Endodermal cell (in vitro differentiated cells): Measurements from ENCODE around the gene HABP4. TPM values are rescaled to one million over a fixed set of nuclear protein-coding genes. Genes with fewer than 3 reads are reported as not detected.

Source experiments
- DNase-seq: peaks from one replicate; pipeline ENCODE4 v3.0.0-alpha.2; 2017
- H3K27ac ChIP-seq: 2 replicates; pipeline ENCODE4 v1.5.1; 2013; ENCODE audit warnings: mild to moderate bottlenecking, low read depth, low read length, moderate library complexity
- H3K27me3 ChIP-seq: 2 replicates; pipeline ENCODE4 v1.6.1; 2013; ENCODE audit warnings: mild to moderate bottlenecking, low read length, moderate library complexity; ENCODE audit not compliant: insufficient read depth, control insufficient read depth, poor library complexity, severe bottlenecking
- H3K36me3 ChIP-seq: 2 replicates; pipeline ENCODE4 v1.7.0; 2013; ENCODE audit warnings: mild to moderate bottlenecking, low read length, moderate library complexity; ENCODE audit not compliant: control insufficient read depth, insufficient read depth
- H3K4me1 ChIP-seq: one replicate; pipeline ENCODE4 v1.7.0; 2013; ENCODE audit warnings: low read length; ENCODE audit not compliant: control insufficient read depth, insufficient read depth
- H3K4me3 ChIP-seq: 2 replicates; pipeline ENCODE4 v1.5.1; 2013; ENCODE audit warnings: mild to moderate bottlenecking, low read length, moderate library complexity
- H3K9ac ChIP-seq: 2 replicates; pipeline ENCODE4 v1.6.1; 2013; ENCODE audit warnings: mild to moderate bottlenecking, low read length, moderate library complexity; ENCODE audit not compliant: poor library complexity, severe bottlenecking; ENCODE audit errors: extremely low read depth
- H3K9me3 ChIP-seq: 2 replicates; pipeline ENCODE4 v1.6.1; 2013; ENCODE audit warnings: mild to moderate bottlenecking, low read length, moderate library complexity; ENCODE audit not compliant: control insufficient read depth
- H3K27ac Mint-ChIP-seq: 2 replicates; pipeline ENCODE4 v1.8.0; 2020; ENCODE audit warnings: mixed read lengths
- H3K27me3 Mint-ChIP-seq: 2 replicates; pipeline ENCODE4 v1.8.0; 2021; ENCODE audit warnings: mild to moderate bottlenecking, mixed read lengths; ENCODE audit not compliant: insufficient read depth
- H3K36me3 Mint-ChIP-seq: 2 replicates; pipeline ENCODE4 v1.8.0; 2020; ENCODE audit warnings: low read depth, mixed read lengths
- H3K4me1 Mint-ChIP-seq: 2 replicates; pipeline ENCODE4 v1.8.0; 2020; ENCODE audit warnings: mixed read lengths
- H3K4me3 Mint-ChIP-seq: 2 replicates; pipeline ENCODE4 v1.8.0; 2020; ENCODE audit warnings: mild to moderate bottlenecking, moderate library complexity, mixed read lengths
- H3K9me3 Mint-ChIP-seq: 2 replicates; pipeline ENCODE4 v1.8.0; 2020; ENCODE audit warnings: mild to moderate bottlenecking, mixed read lengths
- CTCF ChIP-seq: fragments of 200-600 bp; sonication (generic); conservative IDR thresholded peaks from 2 replicates; pipeline ENCODE4 v1.5.0; 2021; ENCODE audit warnings: antibody characterized with exemption, mild to moderate bottlenecking
- WGBS, 2 experiments: methylation state at CpG; one replicate each; pipeline versions ENCODE4 v1.1.5 to v1.1.7; 2013; ENCODE audit warnings: missing lambda C conversion rate in 2 of 2, mixed read lengths in 1 of 2; ENCODE audit not compliant: insufficient coverage in 1 of 2, insufficient read length in 1 of 2; 5-methylcytosine and 5-hydroxymethylcytosine counted together
- total RNA-seq, 2 donors: library from RNA; stranded (reverse); fragmentation: NEBNext Ultra II Directional in 1 of 2; extraction: Animal tissue kit (Norgen Biotek cat#: 25700) in 1 of 2; gene quantifications; 2 replicates in 1 of 2; 3 replicates in 1 of 2; pipeline ENCODE4 v1.2.1, GENCODE V29; 2021

Gene HABP4
- total RNA-seq, 2 donors from 2014 or later, result 10.0 to 12.1 TPM

GRCh38 chr9:96458226-96458625 lies 8.3 kb downstream of the HABP4 start:
- Histone ChIP-seq H3K4me3 (no peak overlapping the region), H3K9me3 (no peaks in the 10 kb centered on the region), H3K27me3 (no peaks in the 10 kb centered on the region), H3K9ac (no peak overlapping the region), H3K27ac (no peak overlapping the region), H3K4me1 (no peaks in the 10 kb centered on the region), H3K36me3 (peaks cover 4% of the 10 kb centered on the region)
- TF ChIP-seq CTCF, result no peak
- Mint-ChIP-seq H3K27me3 (no peaks in the 10 kb centered on the region), H3K9me3 (no peaks in the 10 kb centered on the region), H3K27ac (no peak overlapping the region), H3K36me3 (peaks cover 10% of the 10 kb centered on the region), H3K4me3 (no peak overlapping the region), H3K4me1 (peaks cover 5% of the 10 kb centered on the region)
- 91 to 96% methylated on average over 7 to 8 of the region's 8 CpGs for WGBS, 2 experiments
- no peak for DNase-seq

GRCh38 chr9:96459268-96460007 lies 9.5 kb downstream of the HABP4 start:
- H3K4me1 Mint-ChIP-seq, result peaks cover 7% of the 10 kb centered on the region
- no peak overlapping the region for H3K27ac Mint-ChIP-seq
- no peak overlapping the region for H3K4me3 Mint-ChIP-seq
- Histone ChIP-seq H3K27ac (no peak overlapping the region), H3K9ac (no peak overlapping the region), H3K4me3 (no peak overlapping the region), H3K27me3 (no peaks in the 10 kb centered on the region), H3K4me1 (no peaks in the 10 kb centered on the region), H3K36me3 (peaks cover 4% of the 10 kb centered on the region), H3K9me3 (no peaks in the 10 kb centered on the region)
- no peak for DNase-seq
- no peaks in the 10 kb centered on the region for H3K9me3 Mint-ChIP-seq
- 96 to 100% methylated on average over 5 to 7 of the region's 7 CpGs for WGBS, 2 experiments
- TF ChIP-seq CTCF, result no peak
- H3K36me3 Mint-ChIP-seq, result peaks cover 10% of the 10 kb centered on the region
- H3K27me3 Mint-ChIP-seq, result no peaks in the 10 kb centered on the region

- no peak for DNase-seq
- TF ChIP-seq CTCF, result no peak
- 95 to 100% methylated on average over 1 to 5 of the region's 5 CpGs for WGBS, 2 experiments
- Mint-ChIP-seq H3K4me1 (peaks cover 7% of the 10 kb centered on the region), H3K36me3 (peaks cover 14% of the 10 kb centered on the region), H3K27me3 (no peaks in the 10 kb centered on the region), H3K27ac (peak overlapping the region; percentile 71), H3K4me3 (no peak overlapping the region), H3K9me3 (no peaks in the 10 kb centered on the region)
- Histone ChIP-seq H3K9ac (no peak overlapping the region), H3K4me1 (no peaks in the 10 kb centered on the region), H3K4me3 (no peak overlapping the region), H3K9me3 (no peaks in the 10 kb centered on the region), H3K36me3 (peaks cover 5% of the 10 kb centered on the region), H3K27ac (no peak overlapping the region), H3K27me3 (no peaks in the 10 kb centered on the region)
Measured at GRCh38 chr9:96460470-96460869, 10.5 kb downstream of the HABP4 start.
